Lower leg skin (tissue), 4 donors: ENCODE data around the gene TRPV2. TPM values are rescaled to one million over a fixed set of nuclear protein-coding genes. Genes with fewer than 3 reads are reported as not detected.
"Not testable (repeated sequence)": the region's sequence is repeated elsewhere in the genome, so short reads cannot be mapped to it uniquely, and the experiment has no call there.

Experiments used
- DNase-seq, 2 donors: peaks; one replicate each; pipeline ENCODE4 v3.0.0-alpha.2; 2019; ENCODE audit warnings: low spot score in 2 of 2
- H3K4me3 ChIP-seq: fragments of 200-600 bp; sonication (generic); 2 replicates; pipeline ENCODE4 v1.5.1; 2017; ENCODE audit warnings: mild to moderate bottlenecking, low read depth; ENCODE audit not compliant: poor library complexity, severe bottlenecking
- POLR2A ChIP-seq, 2 donors: fragments of 450-650 bp; IDR thresholded peaks; one replicate each; pipeline ENCODE4 v1.6.1; 2016 to 2017; ENCODE audit warnings: antibody characterized with exemption in 2 of 2, mild to moderate bottlenecking in 1 of 2, moderate library complexity in 1 of 2
- WGBS, 2 donors: methylation state at CpG; one replicate each; pipeline ENCODE4 v1.1.5; 2018; 5-methylcytosine and 5-hydroxymethylcytosine counted together
- intact Hi-C: fragments of 100-400 bp; cut with DNase I; formaldehyde crosslinking; loops from one replicate; pipeline ENCODE4 v1.15.0; 2023; ENCODE audit warnings: low total_unique reads
- total RNA-seq, 4 donors: library from RNA; depleted of rRNA; stranded (reverse); fragments of >200 nt; gene quantifications; one replicate each; pipeline ENCODE4 v1.1.0, GENCODE V29; 2016
- TF ChIP-seq, protein P1 (sequence below), 3 donors: fragments of 450-650 bp; IDR thresholded peaks; one replicate each; pipeline ENCODE4 v1.5.1; 2016; ENCODE audit warnings: antibody characterized with exemption in 3 of 3, mild to moderate bottlenecking in 3 of 3, moderate library complexity in 2 of 3

The TRPV2 gene
- total RNA-seq, 4 donors from 2014 or later: 3.3 to 8.9 (median 6.9) TPM

DNA sequence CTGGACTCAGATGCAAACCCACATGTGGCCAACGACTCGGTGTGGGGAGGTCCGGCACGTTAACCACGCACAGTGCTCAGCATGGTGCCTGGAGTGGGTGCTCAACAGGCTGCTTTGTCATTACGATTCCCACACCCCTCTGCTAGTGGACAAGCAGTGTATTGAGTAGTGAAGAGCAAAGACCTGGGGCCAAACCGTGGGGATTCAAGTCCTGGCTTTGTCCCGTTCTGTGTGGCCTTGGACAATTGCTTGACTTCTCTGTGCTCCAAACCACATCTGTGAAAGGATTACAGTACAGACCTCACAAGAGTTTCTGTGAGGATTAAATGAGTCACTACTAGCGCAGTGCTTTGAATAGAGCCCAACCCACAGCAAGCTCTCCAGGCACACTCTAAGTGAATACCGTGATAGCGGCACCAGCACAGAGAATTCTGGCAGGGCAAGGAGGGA lies 33.8 kb downstream of the TRPV2 start:
- H3K4me3 ChIP-seq: no peak overlapping the region
- WGBS, 2 donors: 63 to 76% methylated on average over 10 to 11 of the region's 11 CpGs
- TF ChIP-seq POLR2A (IDR thresholded peaks at IDR 0.05): no peak
- TF ChIP-seq, protein P1, sequence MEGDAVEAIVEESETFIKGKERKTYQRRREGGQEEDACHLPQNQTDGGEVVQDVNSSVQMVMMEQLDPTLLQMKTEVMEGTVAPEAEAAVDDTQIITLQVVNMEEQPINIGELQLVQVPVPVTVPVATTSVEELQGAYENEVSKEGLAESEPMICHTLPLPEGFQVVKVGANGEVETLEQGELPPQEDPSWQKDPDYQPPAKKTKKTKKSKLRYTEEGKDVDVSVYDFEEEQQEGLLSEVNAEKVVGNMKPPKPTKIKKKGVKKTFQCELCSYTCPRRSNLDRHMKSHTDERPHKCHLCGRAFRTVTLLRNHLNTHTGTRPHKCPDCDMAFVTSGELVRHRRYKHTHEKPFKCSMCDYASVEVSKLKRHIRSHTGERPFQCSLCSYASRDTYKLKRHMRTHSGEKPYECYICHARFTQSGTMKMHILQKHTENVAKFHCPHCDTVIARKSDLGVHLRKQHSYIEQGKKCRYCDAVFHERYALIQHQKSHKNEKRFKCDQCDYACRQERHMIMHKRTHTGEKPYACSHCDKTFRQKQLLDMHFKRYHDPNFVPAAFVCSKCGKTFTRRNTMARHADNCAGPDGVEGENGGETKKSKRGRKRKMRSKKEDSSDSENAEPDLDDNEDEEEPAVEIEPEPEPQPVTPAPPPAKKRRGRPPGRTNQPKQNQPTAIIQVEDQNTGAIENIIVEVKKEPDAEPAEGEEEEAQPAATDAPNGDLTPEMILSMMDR (IDR thresholded peaks at IDR 0.05): no peak
- intact Hi-C loops: no loop called here
- DNase-seq: no peak

DNA sequence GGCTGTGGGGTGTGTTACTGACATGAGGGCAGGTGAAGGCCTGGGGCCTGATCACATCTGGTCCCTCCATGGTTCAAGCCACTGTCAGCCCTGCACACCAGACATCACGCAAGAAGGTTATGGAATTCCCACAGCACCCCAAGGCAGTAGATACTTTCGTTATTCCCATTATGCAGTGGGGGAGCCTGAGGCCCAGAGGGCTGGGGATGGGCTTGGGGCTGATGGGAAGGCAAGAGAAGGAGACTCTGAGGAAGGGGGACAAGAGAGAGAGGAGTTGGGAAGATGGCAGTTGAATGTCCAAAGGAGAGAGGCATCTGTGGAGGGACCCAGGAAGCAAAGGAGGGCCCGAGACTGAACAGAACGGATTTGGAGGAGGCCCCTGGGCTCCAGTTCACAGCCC lies 34.7 kb downstream of the TRPV2 start:
- no peak overlapping the region for H3K4me3 ChIP-seq
- TF ChIP-seq, protein P1 (IDR thresholded peaks at IDR 0.05): no peak
- TF ChIP-seq POLR2A (IDR thresholded peaks at IDR 0.05): no peak
- 89 to 94% methylated on average over 4 of the region's 4 CpGs for WGBS, 2 donors
- no peak for DNase-seq
- intact Hi-C loops: loop anchor here (5.0 kb wide), 1 partner anchor 72 kb away; no protein-coding TSS in a partner anchor

DNA sequence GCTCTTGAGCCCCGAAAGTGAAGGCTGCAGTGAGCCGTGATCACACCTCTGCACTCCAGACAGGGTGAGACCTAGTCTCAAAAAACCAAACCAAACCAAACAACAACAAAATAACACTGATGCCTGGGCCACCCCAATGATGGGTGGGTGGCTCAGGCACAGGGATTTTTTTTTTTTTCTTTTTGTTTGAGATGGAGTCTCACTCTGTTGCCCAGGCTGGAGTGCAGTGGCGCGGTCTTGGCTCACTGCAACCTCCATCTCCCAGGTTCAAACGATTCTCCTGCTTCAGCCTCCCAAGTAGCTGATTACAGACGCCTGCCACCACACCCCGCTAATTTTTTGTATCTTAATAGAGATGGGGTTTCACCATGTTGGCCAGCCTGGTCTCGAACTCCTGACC lies 36.9 kb downstream of the TRPV2 start:
- WGBS, 2 donors: 82 to 84% methylated on average over 8 of the region's 8 CpGs
- DNase-seq, H3K4me3 ChIP-seq: not testable (repeated sequence)
- intact Hi-C loops: loop anchor here (5.0 kb wide), 1 partner anchor 70 kb away; no protein-coding TSS in a partner anchor

DNA sequence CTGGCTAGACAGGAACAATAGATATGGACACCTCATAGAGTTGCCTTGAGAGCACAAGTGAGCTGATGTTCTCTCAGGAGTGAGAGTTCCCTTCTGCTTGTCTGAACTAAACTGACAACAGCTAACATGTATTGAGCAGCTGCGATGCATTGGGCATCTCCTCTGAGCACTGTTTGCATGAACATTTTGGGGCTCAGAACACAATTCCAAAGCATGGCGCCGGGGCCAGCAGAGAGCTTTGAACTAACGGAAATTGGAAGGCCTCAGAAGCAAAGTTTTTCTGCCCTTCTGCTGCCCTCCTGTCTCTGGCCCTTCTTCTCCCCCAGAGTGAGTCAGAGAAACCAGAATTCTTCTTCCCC lies 38.1 kb downstream of the TRPV2 start:
- 84 to 85% methylated on average over 4 of the region's 4 CpGs for WGBS, 2 donors
- H3K4me3 ChIP-seq: no peak overlapping the region
- no peak for DNase-seq
- intact Hi-C loops: loop anchor here (5.0 kb wide), 1 partner anchor 69 kb away; no protein-coding TSS in a partner anchor
- TF ChIP-seq POLR2A (IDR thresholded peaks at IDR 0.05): no peak
- TF ChIP-seq, protein P1 (IDR thresholded peaks at IDR 0.05): no peak

DNA sequence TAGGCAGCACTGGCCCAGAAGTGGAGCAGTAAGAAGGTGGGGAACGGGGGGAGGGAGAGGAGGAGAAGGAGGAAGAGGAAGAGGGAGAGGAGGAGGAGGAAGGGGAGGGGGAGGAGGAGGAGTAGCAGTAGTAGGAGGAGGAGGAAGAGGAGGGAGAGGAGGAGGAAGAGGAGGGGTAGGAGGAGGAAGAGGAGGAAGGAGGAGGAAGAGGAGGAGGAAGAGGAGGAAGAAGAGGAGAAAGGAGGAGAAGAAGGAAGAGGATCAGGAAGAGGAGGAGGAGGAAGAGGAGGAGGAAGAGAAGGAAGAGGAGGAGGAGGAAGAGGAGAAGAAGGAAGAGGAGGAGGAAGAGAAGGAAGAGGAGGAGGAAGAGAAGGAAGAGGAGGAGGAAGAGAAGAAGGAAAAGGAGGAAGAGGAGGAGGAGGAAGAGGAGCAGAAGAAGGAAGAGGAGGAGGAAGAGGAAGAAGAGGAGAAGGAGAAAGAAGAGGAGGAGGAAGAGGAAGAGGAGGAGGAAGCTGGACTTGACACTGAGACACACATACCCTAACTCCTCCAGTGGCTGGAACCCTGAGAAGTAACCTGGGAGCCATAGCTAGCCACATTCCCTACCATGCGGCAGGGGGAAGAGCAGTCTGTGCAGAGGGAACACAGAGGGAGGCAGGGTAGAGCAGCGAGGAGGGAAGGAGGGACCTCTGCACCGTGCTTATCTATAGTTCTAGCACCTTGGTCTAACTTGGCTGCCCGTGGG lies 40.8 kb downstream of the TRPV2 start:
- TF ChIP-seq POLR2A (IDR thresholded peaks at IDR 0.05): no peak
- TF ChIP-seq, protein P1 (IDR thresholded peaks at IDR 0.05): no peak
- DNase-seq: no peak
- intact Hi-C loops: no loop called here
- WGBS, 2 donors: 74 to 83% methylated on average over 5 of the region's 5 CpGs
- H3K4me3 ChIP-seq: no peak overlapping the region

DNA sequence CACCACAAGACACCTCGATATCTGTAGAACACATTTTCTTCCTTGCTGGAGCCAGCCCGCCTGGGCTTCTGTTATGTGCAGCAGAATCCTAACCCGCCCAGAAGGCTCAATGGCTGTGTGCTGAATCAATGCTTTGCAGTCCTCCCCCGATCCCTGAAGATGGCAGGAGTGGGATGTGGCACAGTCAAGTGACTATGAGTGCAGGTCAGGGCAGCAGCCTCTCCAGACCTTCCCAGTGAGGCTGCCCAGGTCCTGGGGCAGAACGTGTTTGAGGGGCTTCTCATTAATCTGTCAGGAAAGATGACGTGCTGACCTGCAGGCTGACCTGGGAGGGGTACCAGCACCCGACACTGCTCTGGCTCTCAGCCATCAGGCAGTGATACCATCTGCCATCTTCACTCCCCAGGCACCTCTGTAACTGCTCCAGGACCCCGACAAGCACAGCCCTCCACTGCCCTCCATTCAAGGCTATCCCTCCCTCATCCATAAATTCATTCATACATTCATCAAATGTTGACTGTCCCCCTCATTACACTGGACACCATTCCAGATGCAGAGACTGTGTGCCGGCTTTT lies 41.5 kb downstream of the TRPV2 start:
- WGBS, 2 donors: 85 to 86% methylated on average over 8 to 9 of the region's 9 CpGs
- DNase-seq: no peak
- no peak overlapping the region for H3K4me3 ChIP-seq
- intact Hi-C loops: no loop called here
- no peak for TF ChIP-seq POLR2A (IDR thresholded peaks at IDR 0.05)
- TF ChIP-seq, protein P1 (IDR thresholded peaks at IDR 0.05): no peak
